GM18502 (cell line): ENCODE results near the gene SF3B5.
"Not testable (repeated sequence)": the region's sequence is repeated elsewhere in the genome, so short reads cannot be mapped to it uniquely, and the experiment has no call there.

Experiments used
- ATAC-seq: cut with Tn5 transposase; IDR thresholded peaks from one replicate; pipeline ENCODE4 v1.9.1; 2021; ENCODE audit warnings: mild to moderate bottlenecking; ENCODE audit not compliant: unreplicated experiment, poor library complexity

Gene SF3B5

GRCh38 chr6:144065213-144065660 lies 30.1 kb downstream of the SF3B5 start:
- no peak for ATAC-seq

GRCh38 chr6:144064402-144065212 lies 30.8 kb downstream of the SF3B5 start:
- peak; percentile 26 for ATAC-seq

GRCh38 chr6:144063744-144064401 lies 31.5 kb downstream of the SF3B5 start:
- peak; percentile 85 for ATAC-seq

GRCh38 chr6:144063246-144063743 lies 32.1 kb downstream of the SF3B5 start:
- ATAC-seq, result peak; percentile 2

GRCh38 chr6:144062786-144063185 lies 32.6 kb downstream of the SF3B5 start:
- no peak for ATAC-seq

GRCh38 chr6:144059139-144059538 lies 36.2 kb downstream of the SF3B5 start:
- ATAC-seq, result no peak

GRCh38 chr6:144055121-144055931 lies 40.0 kb downstream of the SF3B5 start:
- peak; percentile 87 for ATAC-seq

- ATAC-seq, result no peak
Observed at GRCh38 chr6:144053601-144054000, 41.8 kb downstream of the SF3B5 start.

GRCh38 chr6:144052488-144052887 lies 42.9 kb downstream of the SF3B5 start:
- ATAC-seq, result no peak

- no peak for ATAC-seq
Observed at GRCh38 chr6:144049386-144049785, 46.0 kb downstream of the SF3B5 start.

GRCh38 chr6:144047688-144048087 lies 47.7 kb downstream of the SF3B5 start:
- no peak for ATAC-seq

- not testable (repeated sequence) for ATAC-seq
Observed at GRCh38 chr6:144046672-144047071, 48.7 kb downstream of the SF3B5 start.

GRCh38 chr6:144044989-144045388 lies 50.4 kb downstream of the SF3B5 start:
- ATAC-seq, result not testable (repeated sequence)
